ENCODE measurements around the gene PLK5. TPM values are rescaled to one million over a fixed set of nuclear protein-coding genes. Genes with fewer than 3 reads are reported as not detected.

The PLK5 gene
- total and polyA plus RNA-seq, 2 donors (not counting 1 experiment from before 2014, with no cell fraction given) = not detected

GRCh38 chr19:1522838-1523237 lies 1.0 kb upstream of the PLK5 start:
- Histone ChIP-seq H4K20me1 (ENCODE audit: control insufficient read depth, extremely low read depth, insufficient read depth, low read length) (no peaks in the 10 kb centered on the region), H3K79me2 (ENCODE audit: control insufficient read depth, insufficient read depth, low read length) (no peaks in the 10 kb centered on the region), H3K4me3 (replicated peaks in 1 of 4; ENCODE audit: control extremely low read depth in 1 of 4, insufficient read depth in 1 of 4, low read depth in 3 of 4, low read length in 4 of 4) (no peak overlapping the region), H3K27me3 (ENCODE audit: control insufficient read depth, insufficient read depth, low read length) (peaks cover 21% of the 10 kb centered on the region), H3K9ac (ENCODE audit: insufficient read depth, low read length) (no peak overlapping the region), H3K36me3 (ENCODE audit: control insufficient read depth, insufficient read depth, low read length) (no peaks in the 10 kb centered on the region), H3K4me1 (ENCODE audit: control insufficient read depth, extremely low read depth, insufficient read depth, low read length) (no peaks in the 10 kb centered on the region), H3K4me2 (ENCODE audit: extremely low read depth, insufficient read depth, low read length) (no peak overlapping the region), H3K27ac (ENCODE audit: insufficient read depth, low read length) (no peak overlapping the region), H3K9me3 (ENCODE audit: control insufficient read depth, insufficient read depth, low read depth, low read length) (no peaks in the 10 kb centered on the region), H2AFZ (ENCODE audit: low read length) (no peak overlapping the region)
- TF ChIP-seq EZH2 (IDR thresholded peaks at IDR 0.05; ENCODE audit: low read length, missing control alignments) (no peak), CTCF (conservative IDR thresholded peaks at IDR 0.05 in 1 of 2, IDR thresholded peaks at IDR 0.05 in 1 of 2; ENCODE audit: low read depth in 1 of 2, low read length in 2 of 2) (no peak)
- DNase-seq (ENCODE audit: low read depth in 2 of 2) = no peak

- Histone ChIP-seq H3K9ac (ENCODE audit: insufficient read depth, low read length) (no peak overlapping the region), H2AFZ (ENCODE audit: low read length) (no peak overlapping the region), H3K4me3 (replicated peaks in 1 of 4; ENCODE audit: control extremely low read depth in 1 of 4, insufficient read depth in 1 of 4, low read depth in 3 of 4, low read length in 4 of 4) (no peak overlapping the region), H3K9me3 (ENCODE audit: control insufficient read depth, insufficient read depth, low read depth, low read length) (no peaks in the 10 kb centered on the region), H3K4me2 (ENCODE audit: extremely low read depth, insufficient read depth, low read length) (no peak overlapping the region), H3K27ac (ENCODE audit: insufficient read depth, low read length) (no peak overlapping the region), H3K27me3 (ENCODE audit: control insufficient read depth, insufficient read depth, low read length) (peaks cover 18% of the 10 kb centered on the region), H4K20me1 (ENCODE audit: control insufficient read depth, extremely low read depth, insufficient read depth, low read length) (no peaks in the 10 kb centered on the region), H3K4me1 (ENCODE audit: control insufficient read depth, extremely low read depth, insufficient read depth, low read length) (no peaks in the 10 kb centered on the region), H3K36me3 (ENCODE audit: control insufficient read depth, insufficient read depth, low read length) (no peaks in the 10 kb centered on the region), H3K79me2 (ENCODE audit: control insufficient read depth, insufficient read depth, low read length) (no peaks in the 10 kb centered on the region)
- no peak for DNase-seq (ENCODE audit: low read depth in 2 of 2)
- TF ChIP-seq CTCF (conservative IDR thresholded peaks at IDR 0.05 in 1 of 2, IDR thresholded peaks at IDR 0.05 in 1 of 2; ENCODE audit: low read depth in 1 of 2, low read length in 2 of 2) (no peak), EZH2 (IDR thresholded peaks at IDR 0.05; ENCODE audit: low read length, missing control alignments) (peak; percentile 94)
These were observed 552 bp downstream of the PLK5 start for GRCh38 chr19:1524287-1524971.

GRCh38 chr19:1524972-1525325 lies 1.1 kb downstream of the PLK5 start:
- TF ChIP-seq CTCF (conservative IDR thresholded peaks at IDR 0.05 in 1 of 2, IDR thresholded peaks at IDR 0.05 in 1 of 2; ENCODE audit: low read depth in 1 of 2, low read length in 2 of 2) (no peak), EZH2 (IDR thresholded peaks at IDR 0.05; ENCODE audit: low read length, missing control alignments) (no peak)
- Histone ChIP-seq H3K36me3 (ENCODE audit: control insufficient read depth, insufficient read depth, low read length) (no peaks in the 10 kb centered on the region), H3K27me3 (ENCODE audit: control insufficient read depth, insufficient read depth, low read length) (peaks cover 18% of the 10 kb centered on the region), H3K9me3 (ENCODE audit: control insufficient read depth, insufficient read depth, low read depth, low read length) (no peaks in the 10 kb centered on the region), H3K79me2 (ENCODE audit: control insufficient read depth, insufficient read depth, low read length) (no peaks in the 10 kb centered on the region), H3K9ac (ENCODE audit: insufficient read depth, low read length) (no peak overlapping the region), H3K4me3 (replicated peaks in 1 of 4; ENCODE audit: control extremely low read depth in 1 of 4, insufficient read depth in 1 of 4, low read depth in 3 of 4, low read length in 4 of 4) (no peak overlapping the region), H3K4me2 (ENCODE audit: extremely low read depth, insufficient read depth, low read length) (no peak overlapping the region), H2AFZ (ENCODE audit: low read length) (no peak overlapping the region), H4K20me1 (ENCODE audit: control insufficient read depth, extremely low read depth, insufficient read depth, low read length) (no peaks in the 10 kb centered on the region), H3K27ac (ENCODE audit: insufficient read depth, low read length) (no peak overlapping the region), H3K4me1 (ENCODE audit: control insufficient read depth, extremely low read depth, insufficient read depth, low read length) (no peaks in the 10 kb centered on the region)
- DNase-seq (ENCODE audit: low read depth in 2 of 2) = no peak
